Ishikawa (cell line): Measurements from ENCODE around the gene CROCC2.

Experiments used
- CEBPB ChIP-seq: IDR thresholded peaks from 2 replicates; pipeline ENCODE4 v1.6.1; 2012
- CREB1 ChIP-seq: IDR thresholded peaks from 2 replicates; pipeline ENCODE4 v1.6.1; 2012; ENCODE audit warnings: low read depth
- EGR1 ChIP-seq: IDR thresholded peaks from 2 replicates; pipeline ENCODE4 v1.6.1; 2012
- EP300 ChIP-seq: IDR thresholded peaks from 2 replicates; pipeline ENCODE4 v1.6.1; 2012; ENCODE audit warnings: borderline replicate concordance
- FOXM1 ChIP-seq: IDR thresholded peaks from 2 replicates; pipeline ENCODE4 v1.6.1; 2012; ENCODE audit warnings: low read depth, borderline replicate concordance
- NFIC ChIP-seq: IDR thresholded peaks from 2 replicates; pipeline ENCODE4 v1.6.1; 2012
- RAD21 ChIP-seq: IDR thresholded peaks from 2 replicates; pipeline ENCODE4 v1.6.1; 2012; ENCODE audit warnings: low read depth
- TAF1 ChIP-seq: IDR thresholded peaks from 2 replicates; pipeline ENCODE4 v1.6.1; 2012; ENCODE audit warnings: low read depth, mild to moderate bottlenecking
- TCF12 ChIP-seq: IDR thresholded peaks from 2 replicates; pipeline ENCODE4 v1.6.1; 2012; ENCODE audit warnings: low read depth
- TEAD4 ChIP-seq: IDR thresholded peaks from 2 replicates; pipeline ENCODE4 v1.6.1; 2012
- YY1 ChIP-seq: IDR thresholded peaks from 2 replicates; pipeline ENCODE4 v1.6.1; 2012; ENCODE audit warnings: low read depth
- ZBTB7A ChIP-seq: IDR thresholded peaks from 2 replicates; pipeline ENCODE4 v1.6.1; 2012; ENCODE audit warnings: low read depth
- TF ChIP-seq, protein P1 (sequence below): IDR thresholded peaks from 2 replicates; pipeline ENCODE4 v1.6.1; 2012
- TF ChIP-seq, protein P2 (sequence below): IDR thresholded peaks from 2 replicates; pipeline ENCODE4 v1.6.1; 2012
- TF ChIP-seq, protein P3 (sequence below): IDR thresholded peaks from 2 replicates; pipeline ENCODE4 v1.6.1; 2012; ENCODE audit warnings: low read depth, mild to moderate bottlenecking

Gene CROCC2

DNA sequence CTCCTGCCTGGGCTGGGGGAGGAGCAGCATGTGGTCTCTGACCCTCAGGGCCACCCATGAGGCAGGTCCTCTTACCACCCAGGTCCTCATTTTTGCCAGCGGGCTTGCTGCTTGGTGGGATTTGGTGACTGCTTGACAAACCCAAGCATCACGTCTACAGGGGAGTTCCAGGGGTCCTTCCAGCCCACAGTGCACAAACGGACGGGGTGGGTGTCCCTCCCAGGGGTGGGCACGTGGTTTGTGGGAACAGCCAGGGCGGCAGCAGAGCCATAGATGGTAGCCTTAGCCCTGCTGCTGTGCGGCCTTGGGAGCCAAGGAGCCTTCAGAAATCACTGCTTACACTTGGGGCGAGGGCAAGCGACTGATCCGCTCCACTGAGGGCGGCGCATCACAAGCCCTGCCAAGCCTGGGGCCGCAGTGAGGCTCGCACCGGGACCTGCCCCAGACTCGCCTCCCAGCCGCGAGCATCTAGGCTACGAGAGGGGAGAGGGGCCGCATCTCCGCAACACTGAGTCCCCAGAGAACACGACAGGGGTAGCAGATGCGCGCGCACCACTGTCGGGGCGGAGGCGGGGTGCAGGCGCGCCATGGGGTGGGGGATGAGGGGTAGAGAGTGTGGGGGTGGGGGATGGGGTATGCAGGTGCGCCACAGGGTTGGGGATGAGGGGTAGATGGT, 129.1 kb downstream of the CROCC2 start:
- TF ChIP-seq ZBTB7A (0 out of 2 replicates have a peak, but pooled peaks have one; percentile 25), FOXM1 (no peak), YY1 (no peak), TCF12 (no peak), TAF1 (no peak)
- TF ChIP-seq, protein P1, sequence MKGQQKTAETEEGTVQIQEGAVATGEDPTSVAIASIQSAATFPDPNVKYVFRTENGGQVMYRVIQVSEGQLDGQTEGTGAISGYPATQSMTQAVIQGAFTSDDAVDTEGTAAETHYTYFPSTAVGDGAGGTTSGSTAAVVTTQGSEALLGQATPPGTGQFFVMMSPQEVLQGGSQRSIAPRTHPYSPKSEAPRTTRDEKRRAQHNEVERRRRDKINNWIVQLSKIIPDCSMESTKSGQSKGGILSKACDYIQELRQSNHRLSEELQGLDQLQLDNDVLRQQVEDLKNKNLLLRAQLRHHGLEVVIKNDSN: no peak

DNA sequence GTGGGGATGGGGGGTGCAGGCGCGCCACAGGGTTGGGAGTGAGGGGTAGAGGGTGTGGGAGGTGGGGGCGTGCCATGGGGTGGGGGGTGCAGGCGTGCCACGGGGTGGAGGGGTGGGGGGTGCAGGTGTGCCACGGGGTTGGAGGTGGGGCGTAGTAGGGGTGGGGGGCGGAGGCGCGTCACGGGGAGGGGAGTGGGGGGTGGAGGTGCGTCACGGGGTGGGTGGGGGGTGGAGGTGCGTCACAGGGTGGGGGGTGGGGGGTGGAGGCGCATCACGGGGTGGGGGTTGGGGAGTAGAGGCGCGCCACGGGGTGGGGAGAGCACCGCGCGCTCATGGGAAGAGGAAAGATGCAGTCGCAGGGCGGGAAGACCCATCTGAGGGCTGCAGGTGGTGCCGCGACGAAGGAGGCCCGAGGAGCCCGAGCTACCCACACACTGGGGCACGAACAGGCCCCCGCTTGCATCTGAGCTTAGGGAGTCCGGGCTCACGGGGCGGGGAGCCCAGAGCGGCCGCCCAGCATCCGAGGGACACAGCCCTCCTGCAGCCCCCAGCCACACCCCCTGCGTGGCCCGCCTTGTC, 129.8 kb downstream of the CROCC2 start:
- no peak for TF ChIP-seq TAF1
- TF ChIP-seq, protein P2, sequence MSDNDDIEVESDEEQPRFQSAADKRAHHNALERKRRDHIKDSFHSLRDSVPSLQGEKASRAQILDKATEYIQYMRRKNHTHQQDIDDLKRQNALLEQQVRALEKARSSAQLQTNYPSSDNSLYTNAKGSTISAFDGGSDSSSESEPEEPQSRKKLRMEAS: peak; percentile 40; the same call in 1 of the 2 replicates

DNA sequence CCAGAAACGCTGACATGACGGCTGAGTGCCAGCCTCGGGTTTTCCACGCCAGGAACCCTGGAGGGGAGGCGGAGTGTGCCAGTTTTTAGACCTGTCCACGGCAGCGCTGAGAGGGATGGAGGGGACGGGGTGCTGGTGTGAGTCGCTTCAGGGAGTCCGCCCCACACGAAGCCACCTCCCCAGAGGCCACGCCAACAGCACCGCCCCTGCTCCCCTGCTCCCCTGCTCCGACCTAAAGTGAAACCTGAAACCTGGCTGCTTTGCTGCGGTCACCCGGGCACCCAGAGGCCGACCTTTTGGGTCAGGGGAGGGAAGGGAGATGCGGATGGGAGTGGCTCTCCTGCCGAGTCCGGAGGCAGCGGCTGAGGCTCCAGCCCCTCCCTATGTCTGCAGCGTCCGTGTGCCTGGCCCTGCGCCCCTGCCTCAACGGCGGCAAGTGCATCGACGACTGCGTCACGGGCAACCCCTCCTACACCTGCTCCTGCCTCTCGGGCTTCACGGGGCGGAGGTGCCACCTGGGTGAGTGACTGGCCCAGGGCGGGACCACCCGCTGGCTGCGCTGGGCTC, 130.3 kb downstream of the CROCC2 start:
- peak; percentile 67 for TF ChIP-seq NFIC
- TF ChIP-seq, protein P3, sequence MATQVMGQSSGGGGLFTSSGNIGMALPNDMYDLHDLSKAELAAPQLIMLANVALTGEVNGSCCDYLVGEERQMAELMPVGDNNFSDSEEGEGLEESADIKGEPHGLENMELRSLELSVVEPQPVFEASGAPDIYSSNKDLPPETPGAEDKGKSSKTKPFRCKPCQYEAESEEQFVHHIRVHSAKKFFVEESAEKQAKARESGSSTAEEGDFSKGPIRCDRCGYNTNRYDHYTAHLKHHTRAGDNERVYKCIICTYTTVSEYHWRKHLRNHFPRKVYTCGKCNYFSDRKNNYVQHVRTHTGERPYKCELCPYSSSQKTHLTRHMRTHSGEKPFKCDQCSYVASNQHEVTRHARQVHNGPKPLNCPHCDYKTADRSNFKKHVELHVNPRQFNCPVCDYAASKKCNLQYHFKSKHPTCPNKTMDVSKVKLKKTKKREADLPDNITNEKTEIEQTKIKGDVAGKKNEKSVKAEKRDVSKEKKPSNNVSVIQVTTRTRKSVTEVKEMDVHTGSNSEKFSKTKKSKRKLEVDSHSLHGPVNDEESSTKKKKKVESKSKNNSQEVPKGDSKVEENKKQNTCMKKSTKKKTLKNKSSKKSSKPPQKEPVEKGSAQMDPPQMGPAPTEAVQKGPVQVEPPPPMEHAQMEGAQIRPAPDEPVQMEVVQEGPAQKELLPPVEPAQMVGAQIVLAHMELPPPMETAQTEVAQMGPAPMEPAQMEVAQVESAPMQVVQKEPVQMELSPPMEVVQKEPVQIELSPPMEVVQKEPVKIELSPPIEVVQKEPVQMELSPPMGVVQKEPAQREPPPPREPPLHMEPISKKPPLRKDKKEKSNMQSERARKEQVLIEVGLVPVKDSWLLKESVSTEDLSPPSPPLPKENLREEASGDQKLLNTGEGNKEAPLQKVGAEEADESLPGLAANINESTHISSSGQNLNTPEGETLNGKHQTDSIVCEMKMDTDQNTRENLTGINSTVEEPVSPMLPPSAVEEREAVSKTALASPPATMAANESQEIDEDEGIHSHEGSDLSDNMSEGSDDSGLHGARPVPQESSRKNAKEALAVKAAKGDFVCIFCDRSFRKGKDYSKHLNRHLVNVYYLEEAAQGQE: no peak
- TF ChIP-seq, protein P2: peak; percentile 31
- TF ChIP-seq CEBPB: no peak
- TF ChIP-seq TCF12: no peak; the same call in 1 of the 2 replicates
- TF ChIP-seq TAF1: no peak
- peak; percentile 87 for TF ChIP-seq ZBTB7A
- peak; percentile 9; the same call in 1 of the 2 replicates for TF ChIP-seq TEAD4
- peak; percentile 56; the same call in 1 of the 2 replicates for TF ChIP-seq EP300
- TF ChIP-seq FOXM1: no peak
- TF ChIP-seq RAD21: no peak
- TF ChIP-seq YY1: no peak
- TF ChIP-seq CREB1: 0 out of 2 replicates have a peak, but pooled peaks have one; percentile 13
- no peak for TF ChIP-seq EGR1

DNA sequence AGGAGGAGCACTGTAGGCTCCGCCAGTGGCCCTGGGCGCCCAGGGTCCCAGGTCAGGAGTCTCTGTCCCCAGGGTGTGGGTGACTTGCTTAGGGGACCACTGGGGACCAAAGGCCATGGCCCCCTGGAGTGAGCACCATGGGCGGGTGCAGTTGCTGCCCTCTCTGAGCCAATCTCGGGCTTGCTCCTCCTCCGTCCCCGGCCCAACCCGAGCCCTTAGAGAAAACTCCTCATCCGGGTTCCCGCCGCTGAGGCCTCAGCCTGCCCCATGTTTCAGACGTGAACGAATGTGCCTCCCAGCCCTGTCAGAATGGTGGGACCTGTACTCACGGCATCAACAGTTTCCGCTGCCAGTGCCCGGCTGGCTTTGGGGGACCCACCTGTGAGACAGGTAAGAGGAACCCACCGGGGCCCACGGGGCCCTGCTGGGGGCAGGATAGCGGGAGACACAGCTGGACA, 130.9 kb downstream of the CROCC2 start:
- TF ChIP-seq YY1 (0 out of 2 replicates have a peak, but pooled peaks have one; percentile 20), ZBTB7A (no peak; the same call in 1 of the 2 replicates)

DNA sequence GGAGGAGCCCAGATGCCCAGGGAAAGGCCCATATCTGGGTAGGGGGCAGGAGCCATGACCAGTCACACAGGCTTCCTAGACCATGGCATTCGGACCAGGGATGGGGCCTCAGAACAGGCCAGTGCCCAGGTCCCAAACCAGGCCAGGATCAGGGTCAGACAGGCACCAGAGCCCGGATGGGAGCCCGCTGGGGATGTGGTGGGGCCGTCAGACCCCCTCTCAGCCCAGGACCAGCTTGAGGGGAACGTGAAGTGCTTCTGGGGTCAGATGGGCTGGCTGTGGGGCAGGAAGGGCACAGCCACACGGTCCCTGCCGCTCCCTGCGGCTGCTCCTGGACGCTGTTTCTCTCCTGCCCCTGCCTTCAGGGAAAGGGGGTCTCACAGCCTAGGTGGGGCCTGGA, 131.4 kb downstream of the CROCC2 start:
- TF ChIP-seq TAF1 (no peak), EGR1 (no peak), CREB1 (no peak), CEBPB (no peak), FOXM1 (no peak), YY1 (no peak), EP300 (no peak), NFIC (no peak), RAD21 (no peak), ZBTB7A (no peak), TCF12 (no peak), TEAD4 (no peak)
- TF ChIP-seq, protein P3: no peak
- TF ChIP-seq, protein P1: no peak
- TF ChIP-seq, protein P2: no peak
